ENCODE results near the gene CMYA5.

DNA sequence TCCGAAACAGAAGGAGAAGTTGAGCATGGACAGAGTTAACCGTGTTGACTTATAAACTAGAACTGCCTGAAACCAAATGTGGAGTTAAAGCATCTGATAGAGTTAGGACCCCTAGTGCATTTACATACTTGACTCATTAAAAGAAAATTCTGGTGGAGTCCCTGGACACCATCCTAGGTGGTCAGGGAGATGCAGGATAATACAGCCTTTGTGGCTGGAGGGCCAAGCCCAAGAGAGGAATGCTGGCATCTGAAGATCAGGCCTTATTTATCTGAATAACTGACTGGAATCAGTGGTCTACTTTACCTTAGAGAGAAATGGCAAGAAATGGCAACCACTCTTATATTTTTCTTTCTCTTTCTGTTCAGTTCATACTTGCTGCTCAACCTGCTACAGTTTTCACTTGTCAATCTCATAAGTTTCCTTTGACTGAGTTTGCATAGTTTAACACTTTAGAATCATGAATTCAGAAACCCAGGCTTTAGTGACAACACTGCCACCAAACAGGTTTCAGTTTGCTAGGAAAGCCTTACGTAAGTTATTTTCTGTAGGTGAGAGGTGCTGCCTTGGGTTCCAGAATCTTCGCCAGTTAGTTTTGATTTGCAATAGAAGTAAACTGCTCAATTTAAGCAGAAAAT, 10.2 kb downstream of the CMYA5 start:
- TF ChIP-seq EZH2phosphoT487 (IDR thresholded peaks at IDR 0.05; ENCODE audit: borderline replicate concordance) (no peak), POLR2AphosphoS5 (IDR thresholded peaks at IDR 0.05; ENCODE audit: low read depth, low read length) (no peak), MAX (IDR thresholded peaks at IDR 0.05) (no peak)
- TF ChIP-seq, protein P1, sequence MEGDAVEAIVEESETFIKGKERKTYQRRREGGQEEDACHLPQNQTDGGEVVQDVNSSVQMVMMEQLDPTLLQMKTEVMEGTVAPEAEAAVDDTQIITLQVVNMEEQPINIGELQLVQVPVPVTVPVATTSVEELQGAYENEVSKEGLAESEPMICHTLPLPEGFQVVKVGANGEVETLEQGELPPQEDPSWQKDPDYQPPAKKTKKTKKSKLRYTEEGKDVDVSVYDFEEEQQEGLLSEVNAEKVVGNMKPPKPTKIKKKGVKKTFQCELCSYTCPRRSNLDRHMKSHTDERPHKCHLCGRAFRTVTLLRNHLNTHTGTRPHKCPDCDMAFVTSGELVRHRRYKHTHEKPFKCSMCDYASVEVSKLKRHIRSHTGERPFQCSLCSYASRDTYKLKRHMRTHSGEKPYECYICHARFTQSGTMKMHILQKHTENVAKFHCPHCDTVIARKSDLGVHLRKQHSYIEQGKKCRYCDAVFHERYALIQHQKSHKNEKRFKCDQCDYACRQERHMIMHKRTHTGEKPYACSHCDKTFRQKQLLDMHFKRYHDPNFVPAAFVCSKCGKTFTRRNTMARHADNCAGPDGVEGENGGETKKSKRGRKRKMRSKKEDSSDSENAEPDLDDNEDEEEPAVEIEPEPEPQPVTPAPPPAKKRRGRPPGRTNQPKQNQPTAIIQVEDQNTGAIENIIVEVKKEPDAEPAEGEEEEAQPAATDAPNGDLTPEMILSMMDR (IDR thresholded peaks at IDR 0.05 in 2 of 3, conservative IDR thresholded peaks at IDR 0.05 in 1 of 3; ENCODE audit: borderline replicate concordance in 1 of 3, insufficient read depth in 1 of 3, low read depth in 2 of 3, low read length in 2 of 3) = no peak

Data from HCT116 (cell line).